Activated T-helper 1 cell treated with anti-CD3 and anti-CD28 coated beads, Interleukin-2, amount 50 U/mL, for 16 hours (primary cell): ENCODE data around the gene ZNF256.
A peak's percentile ranks its signal among the peaks of the same experiment; 100 is the strongest.

Experiments
- DNase-seq, 2 donors: peaks; one replicate each; pipeline ENCODE4 v3.0.0-alpha.2; 2020; ENCODE audit warnings: low read depth in 1 of 2, low spot score in 1 of 2

ZNF256 gene

GRCh38 chr19:57947419-57948134 lies at the start of gene ZNF256:
Gene ZNF256 (minus strand): TSS chr19:57947706. CDS start chr19:57947474, 232 bp downstream.
- DNase-seq = peak; percentile 77 to 80

DNA sequence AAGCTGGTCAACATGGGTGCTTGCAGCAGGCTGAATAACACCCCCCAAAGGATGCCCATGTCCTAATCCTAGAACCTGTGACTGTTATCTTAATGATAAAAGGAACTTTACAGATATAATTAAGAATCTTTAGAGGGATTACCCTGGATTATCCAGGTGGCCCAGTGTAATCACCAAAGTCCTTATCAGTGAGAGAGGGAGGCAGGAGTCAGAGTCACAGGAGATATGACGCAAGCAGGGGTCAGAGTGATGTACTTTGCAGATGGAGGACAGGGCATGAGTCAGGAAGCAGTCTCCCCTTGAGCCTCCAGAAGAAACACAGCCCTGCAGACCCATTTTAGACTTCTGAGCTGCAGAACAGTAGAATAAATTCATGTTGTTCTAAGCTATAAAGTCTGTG lies 45.3 kb upstream of the ZNF256 start:
- no peak for DNase-seq

DNA sequence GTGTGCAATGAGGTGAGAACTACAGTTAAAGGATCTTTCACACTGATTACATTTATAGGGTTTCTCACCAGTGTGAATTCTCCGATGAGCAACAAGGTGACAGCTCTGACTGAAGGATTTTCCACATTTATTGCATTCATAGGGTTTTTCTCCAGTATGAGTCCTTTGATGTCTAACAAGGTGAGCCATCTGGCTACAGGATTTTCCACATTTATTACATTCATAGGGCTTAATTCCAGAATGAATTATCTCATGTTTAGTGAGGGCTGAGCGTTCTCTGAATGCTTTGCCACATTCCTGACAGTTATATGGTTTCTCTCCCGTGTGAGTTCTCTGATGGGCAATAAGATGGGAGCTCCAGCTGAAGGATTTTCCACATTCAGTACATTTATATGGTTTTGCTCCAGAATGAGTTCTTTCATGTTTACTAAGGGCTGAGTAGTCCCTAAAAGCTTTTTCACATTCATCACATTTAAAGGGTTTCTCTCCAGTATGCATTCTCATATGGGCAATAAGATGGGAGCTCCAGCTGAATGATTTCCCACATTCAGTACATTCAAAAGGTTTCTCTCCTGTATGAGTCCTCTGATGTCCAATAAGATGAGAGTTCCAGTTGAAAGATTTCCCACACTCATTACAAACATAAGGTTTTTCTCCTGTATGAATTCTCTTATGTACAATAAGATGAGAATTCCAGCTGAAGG lies 31.2 kb upstream of the ZNF256 start:
- DNase-seq = no peak

- DNase-seq = no peak
Observed at GRCh38 chr19:57974434-57974833, 26.9 kb upstream of the ZNF256 start, which contains the start of gene C19orf18. Gene C19orf18 (minus strand): TSS chr19:57974534. CDS start chr19:57974432, 102 bp downstream.

DNA sequence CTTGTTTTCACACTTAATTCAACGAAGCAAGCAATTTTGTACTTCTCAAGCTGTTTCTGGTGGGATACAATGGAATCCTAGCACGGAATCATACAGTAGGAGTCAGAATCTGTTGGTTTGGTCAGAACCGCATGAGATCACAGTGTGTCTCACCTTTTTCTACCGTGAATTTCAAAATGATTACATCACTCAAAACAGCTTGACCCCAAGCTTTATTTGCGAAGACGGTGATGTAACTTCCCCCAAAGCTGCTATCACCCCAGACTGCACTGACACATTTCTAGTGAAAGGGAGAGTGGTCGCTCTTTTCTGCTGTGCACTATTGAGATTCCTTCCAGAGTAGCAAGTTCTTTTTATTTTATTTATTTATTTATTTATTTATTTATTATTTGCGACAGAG lies 17.3 kb upstream of the ZNF256 start:
- DNase-seq = no peak

GRCh38 chr19:57961785-57962184 lies 14.3 kb upstream of the ZNF256 start:
- DNase-seq = no peak

GRCh38 chr19:57954996-57955395 lies 7.5 kb upstream of the ZNF256 start:
- no peak for DNase-seq

- no peak for DNase-seq
Observed at GRCh38 chr19:57949702-57950101, 2.2 kb upstream of the ZNF256 start.

- no peak for DNase-seq
Observed at GRCh38 chr19:57949296-57949695, 1.8 kb upstream of the ZNF256 start.

DNA sequence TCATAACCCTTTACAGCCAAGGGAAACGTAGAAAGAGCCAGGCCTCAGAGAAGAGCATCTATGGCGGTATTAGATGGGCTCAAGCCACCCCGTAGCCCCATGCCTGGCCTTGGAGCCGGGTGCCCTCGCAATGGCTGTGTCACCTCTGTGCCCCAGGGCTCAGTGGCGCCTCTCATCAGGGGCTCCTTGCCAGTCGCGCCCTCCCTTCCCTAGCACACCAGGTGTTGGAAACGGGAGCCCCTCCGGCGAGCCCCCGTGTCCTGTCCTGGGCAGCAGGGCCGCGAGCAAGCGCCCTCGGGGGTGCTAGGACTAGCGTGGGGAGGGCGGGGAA lies 453 bp downstream of the ZNF256 start:
- DNase-seq = no peak

DNA sequence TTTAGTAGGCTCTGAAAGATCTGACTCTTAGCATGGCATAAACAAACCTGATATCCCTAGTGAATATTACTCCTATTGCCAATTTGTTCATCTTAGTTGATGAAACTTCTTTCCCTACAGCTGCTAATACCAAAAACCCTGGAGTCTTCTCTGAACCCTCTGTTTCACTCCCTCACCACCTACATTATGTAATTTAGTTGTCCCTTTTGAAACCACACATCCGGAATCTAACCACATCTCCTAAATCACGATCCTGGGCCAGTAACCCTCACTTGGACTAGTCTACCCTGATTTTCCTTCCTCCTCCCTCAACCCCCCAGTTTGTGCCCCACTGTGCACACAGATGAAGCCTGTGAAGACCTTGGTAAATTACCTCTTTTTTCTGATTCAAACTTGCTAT lies 1.2 kb downstream of the ZNF256 start:
- DNase-seq = no peak

DNA sequence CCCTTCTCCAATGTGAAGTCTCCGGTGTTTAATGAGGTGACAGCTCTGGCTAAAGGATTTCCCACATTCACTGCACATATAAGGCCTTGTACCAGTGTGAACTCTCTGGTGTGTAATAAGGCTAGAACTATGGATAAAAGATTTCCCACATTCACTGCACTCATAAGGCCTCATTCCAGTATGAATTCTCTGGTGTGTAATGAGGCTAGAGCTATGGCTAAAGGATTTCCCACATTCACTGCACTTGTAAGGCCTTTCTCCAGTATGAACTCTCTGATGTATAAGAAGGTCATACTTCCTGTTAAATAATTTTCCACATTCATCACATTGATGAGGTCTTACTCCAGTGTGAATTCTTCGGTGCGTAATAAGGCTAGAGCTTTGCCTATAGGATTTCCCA lies 5.9 kb downstream of the ZNF256 start:
- DNase-seq = no peak

- no peak for DNase-seq
Observed at GRCh38 chr19:57935731-57936130, 11.8 kb downstream of the ZNF256 start.

GRCh38 chr19:57934820-57935665 lies 12.5 kb downstream of the ZNF256 start, which contains the start of gene ZNF418:
Gene ZNF418 (minus strand): TSS chr19:57935402. CDS start chr19:57933822, 1,580 bp downstream.
- peak in 1 of 2 donors; percentile 17 for DNase-seq

- no peak for DNase-seq
Observed at GRCh38 chr19:57927587-57927986, 19.9 kb downstream of the ZNF256 start.

- DNase-seq = peak; percentile 59 to 78
Observed at GRCh38 chr19:57916168-57916995, 31.1 kb downstream of the ZNF256 start, which contains the start of gene ZNF417. Gene ZNF417 (minus strand): TSS chr19:57916592. CDS start chr19:57916411, 181 bp downstream.

- no peak for DNase-seq
Observed at GRCh38 chr19:57914531-57914930, 33.0 kb downstream of the ZNF256 start.

DNA sequence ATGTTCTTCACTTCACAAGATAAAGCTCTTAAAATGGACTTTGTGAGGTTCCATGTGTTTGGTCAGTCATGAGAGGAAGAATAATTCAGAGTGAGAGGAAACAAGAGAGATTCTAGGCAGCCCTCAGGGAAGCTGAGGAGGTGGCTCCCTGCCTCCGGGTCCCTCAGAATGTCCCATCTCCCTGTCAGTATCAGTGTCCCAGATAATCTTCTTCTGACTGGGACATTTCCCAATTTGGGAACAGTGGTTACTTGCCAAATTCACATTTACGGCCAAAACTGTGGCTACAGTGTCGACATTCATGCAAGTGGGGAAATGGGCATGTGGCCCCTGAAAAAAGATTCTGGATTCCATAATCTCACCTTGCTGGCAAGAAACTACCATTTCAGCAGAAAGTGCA lies 40.1 kb downstream of the ZNF256 start:
- no peak for DNase-seq

DNA sequence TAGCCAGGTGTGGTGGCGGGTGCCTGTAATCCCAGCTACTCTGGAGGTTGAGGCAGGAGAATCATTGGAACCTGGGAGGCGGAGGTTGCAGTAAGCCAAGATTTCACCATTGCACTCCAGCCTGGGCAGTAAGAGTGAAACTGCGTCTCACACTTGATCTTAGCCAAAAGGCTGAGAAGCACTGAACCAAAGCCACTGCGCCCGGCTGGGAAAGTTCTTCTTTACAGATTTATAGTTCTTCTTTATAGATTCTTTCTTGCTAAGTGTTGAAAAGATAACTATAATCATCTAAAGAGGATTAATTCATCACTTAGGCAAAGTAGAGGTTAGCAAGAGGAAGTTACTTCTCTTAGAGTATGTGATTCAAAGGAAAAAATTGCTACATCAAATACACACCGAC lies 42.2 kb downstream of the ZNF256 start:
- DNase-seq = no peak

DNA sequence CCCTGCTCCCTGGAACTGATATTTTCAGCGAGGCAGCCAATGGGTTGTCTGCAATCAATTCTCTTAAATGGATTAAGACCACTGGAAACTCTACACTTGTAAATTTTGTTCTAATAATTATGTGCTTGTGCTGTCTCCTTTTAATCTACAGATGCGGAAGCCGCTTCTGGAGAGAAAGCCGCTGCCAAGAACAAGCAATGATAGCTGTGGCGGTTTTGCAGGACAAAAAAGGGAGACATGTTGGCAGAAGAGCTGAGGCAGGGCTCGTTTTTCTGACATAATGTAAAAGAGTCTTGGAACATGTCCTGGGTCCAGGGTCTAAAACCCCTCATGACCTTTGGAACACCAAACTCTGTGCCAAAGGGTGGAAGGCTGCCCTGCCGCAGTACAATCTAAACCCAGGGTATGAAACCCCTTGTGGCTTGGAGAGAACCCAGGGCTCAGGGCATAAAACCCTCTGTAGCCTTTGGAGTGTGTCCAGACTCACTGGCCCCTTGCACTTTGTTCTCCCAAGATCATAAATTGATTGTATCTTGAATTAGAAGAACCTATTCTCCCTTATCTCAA lies 43.8 kb downstream of the ZNF256 start:
- DNase-seq = no peak
